SK-MEL-5 (cell line): ENCODE measurements around the gene MAST4. TPM values are rescaled to one million over a fixed set of nuclear protein-coding genes. Genes with fewer than 3 reads are reported as not detected.

ENCODE experiments used
- DNase-seq: peaks from one replicate; pipeline ENCODE4 v3.0.0-alpha.2; 2016; ENCODE audit warnings: low read depth, low spot score
- in situ Hi-C: cut with HindIII; loops from 2 replicates; pipeline ENCODE4 v1.10.0; 2016; ENCODE audit warnings: low sequenced_read_pairs, high pct_unique_total_duplicates, low pct_unique_long_range_greater_than_20kb
- total RNA-seq: library from RNA; depleted of rRNA; stranded (reverse); fragments of >200 nt; shearing (Covaris generic); gene quantifications from 2 replicates; pipeline ENCODE4 v1.2.3, GENCODE V29; 2014

MAST4 gene
- total RNA-seq, 1 experiment from 2014 or later = 1.6 TPM

DNA sequence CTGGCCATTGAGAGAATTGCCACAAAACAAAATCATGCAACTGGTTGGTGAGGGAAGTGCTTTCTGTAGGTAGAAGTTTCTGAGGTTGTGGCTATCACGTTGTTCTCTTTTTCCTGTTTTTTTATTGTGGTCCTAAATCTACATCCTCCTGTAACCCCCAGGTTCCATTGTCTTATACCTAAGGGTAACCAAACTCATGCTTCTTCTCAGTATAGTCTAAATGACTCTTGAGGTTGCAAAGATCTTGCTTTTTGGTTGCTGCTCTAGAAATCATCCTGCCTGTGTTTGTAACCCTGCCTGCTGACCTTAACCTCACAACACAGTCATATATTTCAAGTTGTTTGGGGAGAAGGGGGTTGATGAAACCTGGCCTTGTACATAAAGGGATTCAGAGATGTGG, 327.3 kb downstream of the MAST4 start:
- in situ Hi-C loops = no loop called here
- DNase-seq = no peak

- no peak for DNase-seq
- in situ Hi-C loops = no loop called here
These were observed 327.7 kb downstream of the MAST4 start for GRCh38 chr5:66923922-66924321.

DNA sequence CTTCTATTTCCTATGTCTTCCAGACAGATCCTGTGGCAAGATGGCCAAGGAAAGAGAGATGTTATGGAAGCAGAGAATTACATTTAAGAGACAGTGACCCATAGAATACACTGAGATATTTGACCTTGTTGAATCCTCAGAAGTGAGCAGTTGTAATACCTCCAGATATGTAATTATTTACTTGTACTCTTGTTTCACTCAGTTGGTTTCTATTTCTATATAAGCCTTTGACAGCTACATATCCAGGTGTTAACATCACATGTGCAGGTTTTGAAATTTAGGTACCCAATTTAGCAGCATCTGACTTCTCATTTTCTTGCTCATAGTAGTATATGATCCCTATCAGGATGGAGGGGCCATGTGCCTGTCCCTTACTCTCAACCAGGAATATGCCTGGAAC, 330.9 kb downstream of the MAST4 start:
- in situ Hi-C loops = no loop called here
- no peak for DNase-seq

GRCh38 chr5:66929281-66929680, 333.1 kb downstream of the MAST4 start:
- in situ Hi-C loops = no loop called here
- DNase-seq = no peak

GRCh38 chr5:66929995-66930394, 333.8 kb downstream of the MAST4 start:
- in situ Hi-C loops = no loop called here
- no peak for DNase-seq

DNA sequence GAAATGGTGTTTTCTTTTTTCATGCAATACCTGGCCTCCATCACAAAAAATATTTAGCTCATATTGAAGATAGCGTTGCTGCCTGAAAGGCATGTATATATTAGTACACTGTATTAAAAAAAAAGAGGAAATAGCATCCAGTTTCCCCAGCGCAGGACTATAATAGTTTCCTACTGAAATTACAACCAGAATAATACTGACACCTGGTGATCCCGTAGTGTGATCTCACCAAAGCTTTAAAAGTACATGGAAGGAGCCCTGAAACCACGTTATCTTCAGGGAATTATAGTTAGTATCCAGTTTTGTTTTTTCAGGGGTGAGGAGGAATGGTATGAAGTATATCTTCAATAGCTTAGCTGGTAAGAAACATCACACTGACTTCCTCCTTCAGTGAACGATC, 335.5 kb downstream of the MAST4 start:
- in situ Hi-C loops = no loop called here
- no peak for DNase-seq

- no peak for DNase-seq
- in situ Hi-C loops = no loop called here
These were observed 336.3 kb downstream of the MAST4 start for GRCh38 chr5:66932457-66932856.

DNA sequence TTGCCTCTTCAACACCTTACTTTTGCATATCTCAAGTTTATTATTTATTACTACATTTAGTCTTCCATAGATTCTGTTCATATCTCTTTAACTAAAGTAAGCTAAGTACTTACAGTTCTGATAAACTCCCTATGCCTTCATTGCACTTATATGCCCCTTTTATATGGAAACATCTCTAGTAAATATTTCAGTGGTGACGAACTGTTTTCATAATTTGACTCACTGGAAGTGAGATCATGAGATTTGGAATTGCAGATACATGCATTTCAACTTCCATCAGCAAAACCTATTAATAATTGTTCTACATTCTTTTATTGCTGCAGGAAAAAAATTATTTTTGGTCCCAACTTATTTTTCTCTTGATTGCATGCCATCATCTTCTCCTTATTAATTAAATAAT, 336.9 kb downstream of the MAST4 start:
- DNase-seq = no peak
- in situ Hi-C loops = no loop called here

DNA sequence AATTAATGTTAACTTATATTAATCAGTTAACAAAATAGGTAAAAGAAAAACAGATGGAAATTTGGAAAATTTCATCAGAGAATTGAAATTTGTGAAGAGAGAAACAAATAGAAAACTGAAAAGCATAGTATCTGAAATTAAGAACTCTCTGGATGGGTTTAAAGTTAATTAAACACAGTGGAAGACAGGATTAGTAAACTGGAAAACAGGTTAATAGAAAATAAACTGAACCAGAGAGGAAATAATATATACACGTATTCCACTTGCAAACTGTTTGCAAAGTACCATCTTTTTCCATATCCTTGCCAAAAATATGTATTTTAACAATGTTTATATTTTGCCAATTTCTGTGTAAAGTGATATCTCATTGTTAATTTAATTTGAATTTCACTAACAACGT, 342.9 kb downstream of the MAST4 start:
- no peak for DNase-seq
- in situ Hi-C loops = no loop called here

- peak; percentile 16 for DNase-seq
- in situ Hi-C loops = no loop called here
These were observed 349.5 kb downstream of the MAST4 start for GRCh38 chr5:66945389-66946349.

DNA sequence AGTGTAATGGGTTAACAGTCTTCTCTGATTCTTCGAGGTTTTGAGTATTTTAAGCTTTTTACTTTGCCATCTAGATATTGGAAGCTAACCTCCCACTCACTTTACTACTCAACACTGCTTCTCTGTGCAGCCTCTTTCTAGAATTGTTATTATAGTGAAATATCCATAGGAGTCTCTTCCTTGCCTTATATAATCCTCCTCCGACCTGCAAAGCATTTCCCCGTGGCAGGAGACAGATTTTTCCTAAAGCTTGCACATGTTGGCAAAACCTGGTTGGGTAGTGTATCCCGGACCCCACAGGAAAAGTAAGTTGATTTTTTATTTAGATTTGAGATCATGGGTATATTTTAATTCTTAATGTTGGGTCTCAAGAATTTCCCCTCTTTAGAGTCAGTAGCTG, 351.3 kb downstream of the MAST4 start:
- in situ Hi-C loops = no loop called here
- no peak for DNase-seq

GRCh38 chr5:66949066-66949465, 352.9 kb downstream of the MAST4 start:
- DNase-seq = no peak
- in situ Hi-C loops = no loop called here

GRCh38 chr5:66952153-66952552, 356.0 kb downstream of the MAST4 start:
- in situ Hi-C loops = no loop called here

GRCh38 chr5:66956439-66956838, 360.2 kb downstream of the MAST4 start:
- in situ Hi-C loops = no loop called here
- DNase-seq = no peak

More at GRCh38 chr5:66952153-66952552, 356.0 kb downstream of the MAST4 start:
- DNase-seq = no peak

- in situ Hi-C loops = no loop called here
- no peak for DNase-seq
These were observed 362.2 kb downstream of the MAST4 start for GRCh38 chr5:66958201-66958979.

- no peak for DNase-seq
These were observed 362.9 kb downstream of the MAST4 start for GRCh38 chr5:66958980-66959641.

GRCh38 chr5:66959653-66960052, 363.5 kb downstream of the MAST4 start:
- DNase-seq = no peak
- in situ Hi-C loops = no loop called here

More at GRCh38 chr5:66958980-66959641, 362.9 kb downstream of the MAST4 start:
- in situ Hi-C loops = no loop called here
